Measurements from ENCODE around the gene LAMB3. TPM values are rescaled to one million over a fixed set of nuclear protein-coding genes. Genes with fewer than 3 reads are reported as not detected.

LAMB3 gene
- polyA plus RNA-seq, 1 of the 3 experiments (the other 2 are of a cell fraction) = 18.0 TPM

DNA sequence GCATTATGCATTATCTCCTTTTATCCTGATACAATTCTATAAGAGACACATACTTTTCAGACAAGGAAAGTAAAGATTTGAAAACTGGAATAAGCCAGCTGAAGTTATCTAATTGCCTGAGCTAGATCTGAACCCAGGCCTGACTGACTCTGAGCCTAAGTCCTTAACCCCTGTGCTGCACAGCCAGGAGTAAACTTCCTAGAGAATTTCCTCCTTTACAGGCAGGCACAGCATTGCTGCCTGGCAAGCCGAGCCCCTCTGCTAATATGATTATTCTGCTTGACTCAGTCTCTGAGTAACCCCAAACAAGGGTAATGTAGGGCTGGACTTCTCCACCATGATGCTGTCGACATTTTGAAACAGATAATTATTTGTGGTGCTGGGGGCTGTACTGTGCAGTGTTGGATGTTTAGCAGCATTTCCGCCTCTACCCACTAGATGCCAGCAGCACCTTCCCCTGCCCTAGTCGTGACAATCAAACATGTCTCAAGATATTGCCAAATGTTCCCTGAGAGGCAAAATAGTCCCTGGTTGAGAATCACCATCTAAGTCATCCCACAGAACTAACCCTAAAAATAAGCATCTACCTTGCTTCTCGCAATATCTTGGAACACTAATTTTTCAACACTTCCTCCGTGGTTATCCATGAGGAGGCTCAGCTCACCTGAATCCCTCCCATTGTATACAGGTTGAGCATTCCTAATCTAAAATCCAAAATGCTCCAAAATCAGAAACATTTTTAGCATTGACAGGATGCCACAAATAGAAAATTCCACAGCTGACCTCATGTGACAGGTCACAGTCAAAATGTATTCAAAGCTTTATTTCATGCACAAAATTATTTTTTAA lies 50.2 kb downstream of the LAMB3 start:
- TF ChIP-seq SMC3 (IDR thresholded peaks at IDR 0.05; ENCODE audit: low read depth, low read length) (peak; percentile 81), EZH2phosphoT487 (IDR thresholded peaks at IDR 0.05; ENCODE audit: borderline replicate concordance, low read depth) (no peak), RAD21 (IDR thresholded peaks at IDR 0.05; ENCODE audit: low read length) (peak; percentile 77)
- TF ChIP-seq, protein P1, sequence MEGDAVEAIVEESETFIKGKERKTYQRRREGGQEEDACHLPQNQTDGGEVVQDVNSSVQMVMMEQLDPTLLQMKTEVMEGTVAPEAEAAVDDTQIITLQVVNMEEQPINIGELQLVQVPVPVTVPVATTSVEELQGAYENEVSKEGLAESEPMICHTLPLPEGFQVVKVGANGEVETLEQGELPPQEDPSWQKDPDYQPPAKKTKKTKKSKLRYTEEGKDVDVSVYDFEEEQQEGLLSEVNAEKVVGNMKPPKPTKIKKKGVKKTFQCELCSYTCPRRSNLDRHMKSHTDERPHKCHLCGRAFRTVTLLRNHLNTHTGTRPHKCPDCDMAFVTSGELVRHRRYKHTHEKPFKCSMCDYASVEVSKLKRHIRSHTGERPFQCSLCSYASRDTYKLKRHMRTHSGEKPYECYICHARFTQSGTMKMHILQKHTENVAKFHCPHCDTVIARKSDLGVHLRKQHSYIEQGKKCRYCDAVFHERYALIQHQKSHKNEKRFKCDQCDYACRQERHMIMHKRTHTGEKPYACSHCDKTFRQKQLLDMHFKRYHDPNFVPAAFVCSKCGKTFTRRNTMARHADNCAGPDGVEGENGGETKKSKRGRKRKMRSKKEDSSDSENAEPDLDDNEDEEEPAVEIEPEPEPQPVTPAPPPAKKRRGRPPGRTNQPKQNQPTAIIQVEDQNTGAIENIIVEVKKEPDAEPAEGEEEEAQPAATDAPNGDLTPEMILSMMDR (IDR thresholded peaks at IDR 0.05) = peak; percentile 71
- Histone ChIP-seq H3K4me3 (ENCODE audit: low read depth in 2 of 2, low read length in 1 of 2) (peak overlapping the region in 1 of 2 experiments; percentile 18; a peak in 1 of 4 replicates), H3K27me3 (ENCODE audit: insufficient read depth) (no peaks in the 10 kb centered on the region), H3K27ac (ENCODE audit: low read depth in 2 of 2, low read length in 1 of 2) (peak overlapping the region in 1 of 2 experiments; percentile 79; a peak in 1 of 4 replicates), H3K9me3 (no peaks in the 10 kb centered on the region), H3F3A (replicated peaks; ENCODE audit: insufficient read depth) (peaks cover 26% of the 10 kb centered on the region), H4K20me1 (ENCODE audit: insufficient read depth) (no peaks in the 10 kb centered on the region), H2AFZ (ENCODE audit: low read depth) (no peak overlapping the region), H3K4me2 (no peak overlapping the region), H3K4me1 (ENCODE audit: control insufficient read depth in 1 of 2, insufficient read depth in 2 of 2, low read depth in 1 of 2, low read length in 1 of 2) (peaks cover 0 to 27% of the 10 kb centered on the region in 2 experiments; a peak in 3 of 4 replicates), H3K9me2 (no peaks in the 10 kb centered on the region), H3K9ac (no peak overlapping the region), H3K36me3 (replicated peaks in 1 of 2; ENCODE audit: control insufficient read depth in 1 of 2, insufficient read depth in 2 of 2, low read length in 1 of 2) (peaks cover 5 to 57% of the 10 kb centered on the region in 2 experiments), H3K79me2 (ENCODE audit: insufficient read depth) (no peaks in the 10 kb centered on the region)
- peak; percentile 55 for DNase-seq
- ChIA-PET CTCF (interaction anchor here (0.7 to 6.4 kb wide), 20 partner anchors 9 to 104 kb away, joined by 3 to 43 read pairs (median 4); partner anchors contain the start of gene CAMK1G), POLR2A (no interaction called here)
- 44% methylated on average over 6 of the region's 6 CpGs for WGBS (ENCODE audit: low lambda C conversion rate)

DNA sequence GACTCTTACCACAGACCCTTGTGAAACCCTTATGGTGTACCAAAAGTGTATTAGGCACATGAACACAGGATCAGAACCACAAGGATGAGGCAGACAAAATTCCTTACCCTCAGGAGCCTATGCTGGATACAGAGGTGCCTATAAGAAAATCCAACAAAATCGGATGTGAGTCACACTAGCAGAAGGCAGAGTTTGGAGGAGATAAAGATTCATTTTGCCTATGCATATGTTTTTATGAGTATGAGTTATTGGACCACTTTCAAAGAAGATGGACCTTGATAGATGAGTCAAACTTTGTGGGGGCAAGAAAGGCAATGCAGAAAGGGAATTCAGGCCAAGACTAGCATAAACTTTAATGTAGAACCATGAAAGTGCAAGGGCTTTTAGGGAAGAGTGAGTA lies 51.7 kb downstream of the LAMB3 start:
- DNase-seq = no peak
- Histone ChIP-seq H3K36me3 (replicated peaks in 1 of 2; ENCODE audit: control insufficient read depth in 1 of 2, insufficient read depth in 2 of 2, low read length in 1 of 2) (peaks cover 5 to 42% of the 10 kb centered on the region in 2 experiments), H3K4me2 (peak overlapping the region; percentile 25; the same call in 1 of the 2 replicates), H3K9me2 (no peaks in the 10 kb centered on the region), H2AFZ (ENCODE audit: low read depth) (no peak overlapping the region), H3K9ac (no peak overlapping the region), H3K27me3 (ENCODE audit: insufficient read depth) (no peaks in the 10 kb centered on the region), H3F3A (replicated peaks; ENCODE audit: insufficient read depth) (peaks cover 22% of the 10 kb centered on the region), H3K4me1 (ENCODE audit: control insufficient read depth in 1 of 2, insufficient read depth in 2 of 2, low read depth in 1 of 2, low read length in 1 of 2) (peaks cover 0 to 22% of the 10 kb centered on the region in 2 experiments; a peak in 3 of 4 replicates), H4K20me1 (ENCODE audit: insufficient read depth) (no peaks in the 10 kb centered on the region), H3K4me3 (ENCODE audit: low read depth in 2 of 2, low read length in 1 of 2) (no peak overlapping the region), H3K9me3 (no peaks in the 10 kb centered on the region), H3K27ac (ENCODE audit: low read depth in 2 of 2, low read length in 1 of 2) (peak overlapping the region in 1 of 2 experiments; percentile 79; a peak in 2 of 4 replicates), H3K79me2 (ENCODE audit: insufficient read depth) (no peaks in the 10 kb centered on the region)
- ChIA-PET CTCF (interaction anchor here (1.0 to 3.4 kb wide), 8 partner anchors 13 to 94 kb away, joined by 3 to 43 read pairs (median 3); no protein-coding TSS in a partner anchor), POLR2A (no interaction called here)
- WGBS (ENCODE audit: low lambda C conversion rate) = 0% methylated on average over 1 of the region's 1 CpG
- TF ChIP-seq FOXM1 (IDR thresholded peaks at IDR 0.05; ENCODE audit: low read depth) (no peak), TCF12 (IDR thresholded peaks at IDR 0.05) (peak; percentile 89), CHD2 (IDR thresholded peaks at IDR 0.05; ENCODE audit: low read length, partially characterized antibody) (no peak), YY1 (IDR thresholded peaks at IDR 0.05; ENCODE audit: low read depth) (no peak), TEAD4 (IDR thresholded peaks at IDR 0.05; ENCODE audit: borderline replicate concordance, insufficient read depth) (peak; percentile 77; the same call in 1 of the 2 replicates), FOSL2 (IDR thresholded peaks at IDR 0.05; ENCODE audit: borderline replicate concordance, low read depth) (peak; percentile 85), NFIC (IDR thresholded peaks at IDR 0.05; ENCODE audit: borderline replicate concordance) (peak; percentile 92), RXRA (IDR thresholded peaks at IDR 0.05; ENCODE audit: borderline replicate concordance, low read depth) (peak; percentile 73; the same call in 1 of the 2 replicates), EP300 (IDR thresholded peaks at IDR 0.05; ENCODE audit: borderline replicate concordance in 1 of 2, low read depth in 1 of 2, low read length in 1 of 2) (peak in 1 of 2 experiments; percentile 84; a peak in 2 of 4 replicates), JUND (IDR thresholded peaks at IDR 0.05) (peak; percentile 93)
- TF ChIP-seq, protein P2, sequence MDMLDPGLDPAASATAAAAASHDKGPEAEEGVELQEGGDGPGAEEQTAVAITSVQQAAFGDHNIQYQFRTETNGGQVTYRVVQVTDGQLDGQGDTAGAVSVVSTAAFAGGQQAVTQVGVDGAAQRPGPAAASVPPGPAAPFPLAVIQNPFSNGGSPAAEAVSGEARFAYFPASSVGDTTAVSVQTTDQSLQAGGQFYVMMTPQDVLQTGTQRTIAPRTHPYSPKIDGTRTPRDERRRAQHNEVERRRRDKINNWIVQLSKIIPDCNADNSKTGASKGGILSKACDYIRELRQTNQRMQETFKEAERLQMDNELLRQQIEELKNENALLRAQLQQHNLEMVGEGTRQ (IDR thresholded peaks at IDR 0.05; ENCODE audit: borderline replicate concordance, low read depth, low read length) = no peak
- TF ChIP-seq, protein P3, sequence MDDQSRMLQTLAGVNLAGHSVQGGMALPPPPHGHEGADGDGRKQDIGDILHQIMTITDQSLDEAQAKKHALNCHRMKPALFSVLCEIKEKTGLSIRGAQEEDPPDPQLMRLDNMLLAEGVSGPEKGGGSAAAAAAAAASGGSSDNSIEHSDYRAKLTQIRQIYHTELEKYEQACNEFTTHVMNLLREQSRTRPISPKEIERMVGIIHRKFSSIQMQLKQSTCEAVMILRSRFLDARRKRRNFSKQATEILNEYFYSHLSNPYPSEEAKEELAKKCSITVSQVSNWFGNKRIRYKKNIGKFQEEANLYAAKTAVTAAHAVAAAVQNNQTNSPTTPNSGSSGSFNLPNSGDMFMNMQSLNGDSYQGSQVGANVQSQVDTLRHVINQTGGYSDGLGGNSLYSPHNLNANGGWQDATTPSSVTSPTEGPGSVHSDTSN (IDR thresholded peaks at IDR 0.05) = peak; percentile 88
- TF ChIP-seq, protein P4, sequence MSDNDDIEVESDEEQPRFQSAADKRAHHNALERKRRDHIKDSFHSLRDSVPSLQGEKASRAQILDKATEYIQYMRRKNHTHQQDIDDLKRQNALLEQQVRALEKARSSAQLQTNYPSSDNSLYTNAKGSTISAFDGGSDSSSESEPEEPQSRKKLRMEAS (IDR thresholded peaks at IDR 0.05; ENCODE audit: low read depth) = peak; percentile 76
- TF ChIP-seq, protein P5, sequence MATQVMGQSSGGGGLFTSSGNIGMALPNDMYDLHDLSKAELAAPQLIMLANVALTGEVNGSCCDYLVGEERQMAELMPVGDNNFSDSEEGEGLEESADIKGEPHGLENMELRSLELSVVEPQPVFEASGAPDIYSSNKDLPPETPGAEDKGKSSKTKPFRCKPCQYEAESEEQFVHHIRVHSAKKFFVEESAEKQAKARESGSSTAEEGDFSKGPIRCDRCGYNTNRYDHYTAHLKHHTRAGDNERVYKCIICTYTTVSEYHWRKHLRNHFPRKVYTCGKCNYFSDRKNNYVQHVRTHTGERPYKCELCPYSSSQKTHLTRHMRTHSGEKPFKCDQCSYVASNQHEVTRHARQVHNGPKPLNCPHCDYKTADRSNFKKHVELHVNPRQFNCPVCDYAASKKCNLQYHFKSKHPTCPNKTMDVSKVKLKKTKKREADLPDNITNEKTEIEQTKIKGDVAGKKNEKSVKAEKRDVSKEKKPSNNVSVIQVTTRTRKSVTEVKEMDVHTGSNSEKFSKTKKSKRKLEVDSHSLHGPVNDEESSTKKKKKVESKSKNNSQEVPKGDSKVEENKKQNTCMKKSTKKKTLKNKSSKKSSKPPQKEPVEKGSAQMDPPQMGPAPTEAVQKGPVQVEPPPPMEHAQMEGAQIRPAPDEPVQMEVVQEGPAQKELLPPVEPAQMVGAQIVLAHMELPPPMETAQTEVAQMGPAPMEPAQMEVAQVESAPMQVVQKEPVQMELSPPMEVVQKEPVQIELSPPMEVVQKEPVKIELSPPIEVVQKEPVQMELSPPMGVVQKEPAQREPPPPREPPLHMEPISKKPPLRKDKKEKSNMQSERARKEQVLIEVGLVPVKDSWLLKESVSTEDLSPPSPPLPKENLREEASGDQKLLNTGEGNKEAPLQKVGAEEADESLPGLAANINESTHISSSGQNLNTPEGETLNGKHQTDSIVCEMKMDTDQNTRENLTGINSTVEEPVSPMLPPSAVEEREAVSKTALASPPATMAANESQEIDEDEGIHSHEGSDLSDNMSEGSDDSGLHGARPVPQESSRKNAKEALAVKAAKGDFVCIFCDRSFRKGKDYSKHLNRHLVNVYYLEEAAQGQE (IDR thresholded peaks at IDR 0.05; ENCODE audit: low read depth, low read length) = no peak
